GM19023 (cell line): ENCODE results near the gene TASOR2.
A peak's percentile ranks its signal among the peaks of the same experiment; 100 is the strongest.

Experiments used
- ATAC-seq: cut with Tn5 transposase; IDR thresholded peaks from one replicate; pipeline ENCODE4 v1.9.1; 2021; ENCODE audit warnings: mild to moderate bottlenecking, moderate library complexity; ENCODE audit not compliant: unreplicated experiment

Gene TASOR2

GRCh38 chr10:5683065-5683464 is 1.6 kb upstream of the TASOR2 start:
- no peak for ATAC-seq

- ATAC-seq: peak; percentile 48
Observed at GRCh38 chr10:5684971-5685763, 529 bp downstream of the TASOR2 start.

DNA sequence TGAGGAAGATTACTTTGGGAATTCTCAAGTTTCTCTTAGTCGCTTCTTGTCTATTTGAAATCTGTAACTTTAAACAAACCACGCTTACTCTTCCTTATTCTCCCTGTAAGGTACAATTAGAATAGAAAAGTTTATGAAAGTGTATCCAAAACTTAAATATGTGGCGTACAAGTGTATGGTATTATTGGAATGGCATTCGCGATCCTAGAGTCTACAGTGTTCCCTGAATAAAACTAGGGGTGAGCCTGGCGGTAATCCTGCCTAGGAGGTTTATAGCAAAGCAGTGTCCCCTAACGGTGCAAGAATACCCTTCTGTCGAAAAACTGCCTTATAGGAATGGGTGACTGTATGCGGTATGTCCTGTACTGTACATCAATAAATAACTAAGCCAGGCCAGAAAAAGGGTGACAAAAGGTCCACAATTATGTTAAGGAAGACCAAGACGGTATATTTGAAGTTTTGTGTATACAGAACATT is 1.2 kb downstream of the TASOR2 start:
- ATAC-seq: no peak

DNA sequence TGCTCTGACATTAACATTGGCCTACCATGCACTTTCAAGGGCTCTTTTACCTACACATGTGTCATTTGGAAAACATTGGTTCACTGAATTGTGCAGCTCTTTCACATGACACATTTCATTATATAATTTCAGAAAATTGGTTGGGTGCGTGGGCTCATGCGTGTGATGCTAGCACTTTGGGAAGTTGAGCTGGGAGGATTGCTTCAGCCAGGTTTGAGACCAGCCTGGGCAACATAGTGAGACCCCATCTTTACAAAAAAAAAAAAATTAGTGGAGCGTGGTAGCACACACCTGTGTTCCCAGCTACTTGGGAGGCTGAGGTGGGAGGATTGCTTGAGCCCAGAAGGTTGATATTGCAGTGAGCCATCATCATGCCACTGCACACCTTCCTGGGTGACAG is 3.9 kb downstream of the TASOR2 start:
- ATAC-seq: no peak

- no peak for ATAC-seq
Observed at GRCh38 chr10:5691786-5692185, 7.1 kb downstream of the TASOR2 start.

GRCh38 chr10:5692461-5693358 is 8.1 kb downstream of the TASOR2 start:
- ATAC-seq: peak; percentile 91

GRCh38 chr10:5694573-5694972 is 9.9 kb downstream of the TASOR2 start:
- ATAC-seq: no peak

- ATAC-seq: no peak
Observed at GRCh38 chr10:5697342-5697741, 12.7 kb downstream of the TASOR2 start.

DNA sequence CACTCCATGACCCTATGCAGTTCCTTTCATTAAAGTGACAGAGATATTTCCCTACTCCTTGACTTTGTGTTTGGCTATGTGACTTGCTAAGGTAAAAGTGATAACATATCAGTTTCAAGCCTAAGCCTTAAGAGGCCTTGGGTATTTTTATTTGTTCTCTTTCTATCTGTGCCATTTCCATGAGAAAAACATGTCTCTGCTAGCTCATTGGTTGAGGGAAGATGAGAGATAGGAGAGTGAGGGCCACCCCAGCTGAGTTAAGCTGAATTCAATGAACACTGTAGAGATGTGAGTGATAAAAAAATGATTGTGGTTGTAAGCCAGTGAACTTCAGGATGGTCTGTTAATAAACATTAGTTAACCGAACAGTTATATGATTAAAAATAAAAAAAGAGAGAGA is 13.4 kb downstream of the TASOR2 start:
- no peak for ATAC-seq

DNA sequence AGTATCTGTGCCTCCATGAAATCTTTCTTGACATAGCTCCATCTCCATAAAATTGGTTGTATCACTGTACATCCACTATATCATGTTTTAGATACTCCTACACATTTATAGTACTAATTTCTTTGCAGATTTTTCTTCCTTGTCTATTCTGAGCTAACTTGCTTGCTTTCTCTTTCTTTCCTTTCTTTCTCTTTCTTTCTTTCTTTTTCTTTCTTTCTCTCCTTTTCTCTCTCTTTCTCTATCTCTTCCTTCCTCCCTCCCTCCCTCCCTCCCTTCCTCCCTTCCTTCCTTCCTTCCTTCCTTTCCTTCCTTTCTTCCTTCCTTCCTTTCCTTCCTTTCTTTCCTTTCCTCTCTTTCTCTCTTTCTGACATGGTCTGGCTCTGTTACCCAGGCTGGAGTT is 23.7 kb downstream of the TASOR2 start:
- ATAC-seq: no peak

- no peak for ATAC-seq
Observed at GRCh38 chr10:5709865-5710264, 25.2 kb downstream of the TASOR2 start.

- no peak for ATAC-seq
Observed at GRCh38 chr10:5710859-5711258, 26.2 kb downstream of the TASOR2 start.

DNA sequence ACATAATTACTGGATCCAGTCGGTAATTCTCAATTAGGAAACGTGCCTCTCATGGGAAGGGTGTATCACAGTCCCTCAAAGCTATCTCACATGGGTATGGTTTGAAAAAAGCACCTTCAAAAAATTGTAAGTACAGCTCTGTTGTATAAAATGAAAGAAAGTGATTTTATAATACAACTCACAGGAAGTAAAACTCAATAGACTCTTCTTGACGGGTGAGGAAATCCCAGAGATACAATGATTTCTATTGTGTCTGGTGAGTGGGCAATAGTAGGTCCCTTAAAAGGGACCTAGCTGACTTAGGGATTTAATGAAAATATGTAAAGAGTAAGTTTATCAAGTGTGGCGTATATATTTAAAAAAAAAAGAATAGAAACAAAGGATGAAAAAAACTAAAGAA is 27.0 kb downstream of the TASOR2 start:
- ATAC-seq: no peak

GRCh38 chr10:5719546-5719945 is 34.9 kb downstream of the TASOR2 start:
- ATAC-seq: no peak

DNA sequence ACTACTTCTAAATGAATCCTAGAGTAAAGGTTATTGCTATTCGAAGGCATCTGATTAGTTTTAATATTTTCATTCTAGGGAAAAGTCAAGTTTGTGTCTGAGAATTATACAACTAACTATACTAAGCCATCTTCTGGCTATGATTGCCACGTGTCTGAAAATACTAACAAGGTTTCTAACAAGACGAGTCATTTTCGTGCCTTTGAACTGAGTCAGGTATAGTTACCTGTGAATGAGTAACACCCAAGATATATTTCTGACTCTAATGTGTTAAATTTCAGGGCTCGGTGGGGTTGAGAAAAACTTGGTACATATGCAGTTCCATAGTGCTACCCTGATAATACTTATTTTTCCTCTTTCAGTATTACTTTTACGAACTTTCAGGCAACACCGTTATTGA is 35.5 kb downstream of the TASOR2 start:
- ATAC-seq: no peak

DNA sequence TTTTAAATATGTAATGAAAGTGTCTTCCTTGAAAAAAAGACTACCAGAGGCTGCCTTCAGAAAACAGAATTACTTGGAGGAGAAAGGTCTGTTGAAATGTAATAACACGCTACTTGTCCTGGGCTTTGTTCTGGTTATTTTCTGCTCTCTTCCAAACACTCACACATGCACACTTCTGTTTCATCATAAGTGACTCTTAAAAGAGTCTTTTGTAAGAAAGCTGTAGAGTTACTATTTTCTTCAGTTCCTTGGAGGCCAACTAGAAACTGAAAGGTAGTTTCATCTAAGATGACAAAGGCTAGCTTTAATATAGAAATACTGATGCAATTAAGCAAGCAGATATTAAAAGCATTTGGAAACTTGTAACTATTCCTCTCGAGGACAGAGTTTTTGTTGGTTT is 39.1 kb downstream of the TASOR2 start:
- no peak for ATAC-seq

- ATAC-seq: no peak
Observed at GRCh38 chr10:5730766-5731165, 46.1 kb downstream of the TASOR2 start.

- ATAC-seq: no peak
Observed at GRCh38 chr10:5731559-5731958, 46.9 kb downstream of the TASOR2 start.

- ATAC-seq: no peak
Observed at GRCh38 chr10:5732141-5732540, 47.5 kb downstream of the TASOR2 start.
